HG02884 (cell line): ENCODE data around the gene LCTL.
"Not testable (repeated sequence)": the region's sequence is repeated elsewhere in the genome, so short reads cannot be mapped to it uniquely, and the experiment has no call there.

Source experiments
- ATAC-seq: cut with Tn5 transposase; IDR thresholded peaks from one replicate; pipeline ENCODE4 v1.9.1; 2021; ENCODE audit warnings: mild to moderate bottlenecking, moderate library complexity; ENCODE audit not compliant: unreplicated experiment

Gene LCTL

DNA sequence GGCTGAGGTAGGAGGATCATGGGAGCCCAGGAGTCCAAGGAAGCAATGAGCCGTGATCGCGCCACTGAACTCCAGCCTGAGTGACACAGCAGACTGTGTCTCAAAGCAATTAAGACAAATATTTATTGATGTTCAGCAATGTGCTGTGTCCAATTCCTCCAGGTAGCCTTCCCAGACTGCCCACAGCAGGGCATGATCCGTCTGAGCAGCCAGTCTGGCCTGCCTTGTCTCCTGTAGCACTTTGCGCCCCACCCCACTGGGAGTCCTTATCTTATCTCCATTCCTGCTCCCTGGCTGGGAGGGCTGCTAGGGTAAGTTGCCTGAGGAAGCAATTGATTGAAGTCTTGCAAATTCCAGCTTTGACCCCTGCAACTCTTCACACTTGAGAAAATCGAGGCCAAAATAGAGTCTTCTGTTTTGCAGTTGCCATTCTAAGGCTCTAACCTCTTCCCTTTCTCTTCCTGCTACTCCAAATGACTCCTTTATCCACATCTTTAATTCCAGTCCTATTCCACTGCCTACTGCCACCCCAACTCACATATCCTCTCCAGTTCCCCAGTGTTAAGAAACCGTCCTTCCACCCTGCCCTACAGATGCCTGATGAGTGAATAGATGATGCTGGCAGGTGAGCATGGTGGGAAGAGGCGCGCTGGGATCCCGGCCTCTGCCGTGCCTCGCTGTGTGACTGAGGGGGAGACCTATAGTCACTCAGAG lies 26.9 kb upstream of the LCTL start:
- no peak for ATAC-seq

DNA sequence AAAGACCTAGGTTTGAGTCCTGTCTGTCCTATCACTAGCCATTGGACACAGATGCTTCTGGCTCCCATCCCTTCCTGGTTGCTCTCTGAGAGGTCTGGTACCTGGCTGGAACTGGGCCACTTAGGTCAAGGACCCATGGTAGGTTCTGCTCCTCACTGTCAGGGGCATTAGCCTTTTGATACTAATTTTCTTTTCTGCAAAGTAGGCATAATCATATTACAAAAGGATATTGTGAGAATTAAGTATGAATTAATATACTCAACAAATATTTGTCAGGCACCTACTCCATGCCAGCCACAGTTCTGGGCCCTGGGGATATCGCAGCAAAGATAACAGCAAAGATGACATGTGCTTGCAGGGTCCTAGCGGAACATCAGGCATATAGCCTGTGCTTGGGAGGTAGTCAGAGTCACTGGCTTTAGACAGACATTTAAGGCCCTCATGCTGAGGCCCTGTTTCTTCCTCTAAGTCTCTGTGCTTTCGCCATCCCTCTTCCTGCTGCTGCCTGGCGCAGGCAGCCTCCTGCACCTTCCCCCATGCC lies 25.6 kb upstream of the LCTL start:
- no peak for ATAC-seq

DNA sequence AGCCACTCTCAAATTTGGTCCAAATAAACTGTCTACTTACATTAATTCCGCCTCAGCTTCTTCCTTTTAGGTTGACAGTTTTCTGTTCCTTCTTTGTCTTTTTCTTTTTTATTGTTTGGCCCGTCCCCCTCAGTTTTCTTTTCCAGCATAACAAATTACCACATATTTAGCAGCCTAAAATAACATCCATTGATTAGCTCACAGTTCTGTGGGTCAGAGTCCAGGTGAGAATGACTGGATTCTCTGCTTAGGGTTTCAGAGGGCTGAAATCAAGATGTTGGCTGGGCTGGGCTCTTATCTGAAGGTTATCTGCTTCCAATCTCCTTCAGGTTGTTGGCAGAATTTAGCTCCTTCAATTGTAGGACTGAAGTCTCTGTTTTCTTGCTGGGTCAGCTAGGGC lies 24.6 kb upstream of the LCTL start:
- ATAC-seq = no peak

DNA sequence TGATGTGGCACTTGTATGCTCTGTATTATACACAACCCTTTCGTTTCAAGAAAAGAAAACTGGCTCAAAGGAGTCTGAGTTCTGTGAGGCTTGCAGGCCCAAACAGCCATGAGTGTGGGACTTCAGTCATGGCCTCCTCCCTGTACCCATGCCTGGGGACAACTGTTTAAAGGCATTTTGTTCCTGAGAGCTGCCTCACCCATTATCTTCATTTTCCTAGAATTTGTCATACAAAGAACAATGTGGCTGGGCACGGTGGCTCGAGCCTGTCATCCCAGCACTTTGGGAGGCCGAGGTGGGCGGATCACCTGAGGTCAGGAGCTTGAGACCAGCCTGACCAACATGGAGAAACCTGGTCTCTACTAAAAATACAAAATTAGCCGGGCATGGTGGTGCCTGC lies 23.6 kb upstream of the LCTL start:
- ATAC-seq = not testable (repeated sequence)

DNA sequence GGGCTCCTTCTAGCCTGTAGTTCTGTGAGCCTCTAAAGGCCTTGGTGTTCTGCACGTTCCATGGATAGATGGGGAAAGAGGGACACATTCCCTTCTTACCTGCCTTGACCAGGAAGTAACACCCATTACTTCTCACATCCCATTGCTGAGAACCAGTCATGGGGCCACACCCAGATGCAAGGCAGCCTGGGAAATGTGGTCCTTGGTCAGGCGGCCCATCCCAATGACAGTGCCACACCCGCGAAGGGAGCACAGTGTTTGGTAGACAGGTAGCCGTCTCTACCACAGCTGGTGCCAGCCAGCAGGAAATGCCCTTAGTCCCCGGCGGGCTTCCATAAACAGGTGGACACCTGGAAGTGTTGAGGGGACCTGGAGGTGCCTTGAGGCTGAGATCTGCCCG lies 23.2 kb upstream of the LCTL start:
- ATAC-seq = no peak

DNA sequence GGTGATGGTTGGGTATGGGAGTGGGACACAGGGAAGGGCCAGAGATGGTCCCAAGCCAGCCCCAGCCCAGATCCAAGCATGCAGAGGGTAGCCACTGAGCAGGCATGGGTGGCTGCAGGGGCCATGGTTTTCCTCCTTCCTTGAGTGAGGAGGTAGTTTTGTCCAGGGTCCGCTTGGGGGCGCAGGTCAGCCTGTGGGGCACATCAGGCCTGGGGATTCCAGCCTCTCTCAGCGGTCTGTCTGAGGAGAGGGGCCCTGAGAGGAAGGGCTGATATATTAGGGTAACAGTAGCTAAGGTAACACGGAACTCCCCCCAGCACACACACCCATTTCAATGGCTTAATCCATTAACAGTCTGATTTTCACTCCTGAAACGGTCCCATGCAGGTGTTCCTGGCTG lies 22.7 kb upstream of the LCTL start:
- no peak for ATAC-seq

DNA sequence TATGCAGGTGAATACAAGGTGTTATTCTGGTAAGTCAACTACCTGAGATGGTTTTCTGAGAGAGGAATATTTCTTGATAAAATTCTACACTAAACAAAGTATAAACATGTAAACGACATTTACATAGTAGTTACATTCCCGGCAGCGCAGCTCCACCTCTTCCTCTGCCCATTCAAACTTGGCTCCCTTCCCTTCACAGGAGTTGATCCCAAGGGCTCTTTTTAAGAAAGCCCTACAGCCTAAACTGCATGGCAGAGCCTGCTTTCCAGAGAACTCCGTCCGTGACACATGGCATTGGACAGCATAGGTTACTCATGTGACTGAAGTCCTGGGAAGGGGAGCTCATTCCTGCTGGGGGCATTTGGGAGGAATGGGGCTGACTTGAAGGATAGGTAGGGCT lies 22.0 kb upstream of the LCTL start:
- no peak for ATAC-seq

DNA sequence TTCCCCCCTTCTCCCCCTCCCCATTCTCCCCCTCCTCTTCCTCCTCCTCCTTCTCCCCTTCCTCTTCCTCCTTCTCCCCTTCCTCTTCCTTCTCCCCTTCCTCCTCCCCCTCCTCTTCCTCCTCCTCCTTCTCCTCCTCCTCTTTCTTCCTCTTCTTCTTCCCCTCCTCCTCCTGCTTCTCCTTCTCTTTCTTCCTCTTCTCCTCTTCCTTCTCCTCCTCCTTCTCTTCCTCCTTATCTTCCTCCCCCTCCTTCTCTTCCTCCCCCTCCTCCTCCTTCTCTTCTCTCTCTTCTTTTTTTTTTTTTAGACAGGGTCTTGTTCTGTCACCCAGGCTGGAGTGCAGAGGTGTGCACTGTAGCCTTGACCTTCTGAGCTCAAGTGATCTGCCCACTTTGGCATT lies 21.2 kb upstream of the LCTL start:
- ATAC-seq = no peak

DNA sequence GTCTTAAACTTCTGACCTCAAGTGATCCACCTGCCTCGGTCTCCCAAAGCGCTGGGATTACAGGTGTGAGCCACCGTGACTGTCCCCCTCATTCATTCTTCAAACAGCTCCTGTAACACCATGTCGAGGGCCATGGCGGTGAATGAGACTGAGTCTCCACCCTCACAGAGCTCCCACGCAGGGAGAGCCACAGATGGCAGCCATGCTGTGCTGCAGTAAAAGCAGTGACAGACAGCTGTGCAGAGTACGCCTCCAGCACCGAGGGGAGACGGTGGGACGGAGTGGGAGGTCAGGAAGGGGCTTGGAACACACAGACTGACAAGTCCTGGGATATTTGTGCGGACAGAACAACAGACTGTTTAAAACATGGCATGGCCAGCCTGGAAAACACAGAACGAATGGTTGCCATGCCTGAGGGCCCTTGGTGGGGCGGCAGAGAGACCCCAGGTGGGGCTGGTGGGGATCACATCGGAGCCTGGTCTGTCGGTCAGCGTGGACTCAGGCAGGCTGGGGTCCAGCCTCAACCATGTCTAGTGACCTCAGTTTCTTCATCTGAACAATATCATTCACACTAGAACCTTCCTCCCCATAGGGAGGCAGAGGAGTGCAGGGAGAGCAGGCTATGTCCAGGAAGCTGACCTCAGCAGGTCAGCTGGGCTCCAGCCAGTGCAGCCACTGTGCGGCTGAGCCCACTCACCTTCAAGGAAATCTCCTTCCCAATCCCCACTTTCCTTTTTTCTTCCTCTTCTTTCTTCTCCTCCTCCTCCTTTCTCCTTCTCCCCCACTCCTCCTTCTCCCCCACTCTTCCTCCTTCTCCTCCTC lies 20.6 kb upstream of the LCTL start:
- no peak for ATAC-seq

DNA sequence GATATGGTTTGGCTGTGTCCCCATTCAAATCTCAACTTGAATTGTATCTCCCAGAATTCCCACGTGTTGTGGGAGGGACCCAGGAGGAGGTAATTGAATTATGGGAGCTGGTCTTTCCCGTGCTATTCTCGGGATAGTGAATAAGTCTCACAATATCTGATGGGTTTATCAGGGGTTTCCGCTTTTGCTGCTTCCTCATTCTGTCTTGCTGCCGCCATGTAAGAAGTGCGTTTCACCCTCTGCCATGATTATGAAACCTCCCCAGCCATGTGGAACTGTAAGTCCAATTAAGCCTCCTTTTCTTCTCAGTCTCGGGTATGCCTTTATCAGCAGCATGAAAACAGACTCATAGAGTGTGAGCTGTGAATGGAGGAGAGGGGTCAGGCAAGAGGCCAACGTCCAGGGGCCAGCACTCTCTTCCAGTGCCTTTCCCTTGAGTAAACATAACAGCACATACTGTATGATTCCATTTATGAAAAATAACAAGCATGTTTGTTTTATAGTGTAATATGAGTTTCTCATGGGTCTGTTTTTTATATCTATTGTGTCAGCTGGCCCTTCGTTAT lies 16.3 kb upstream of the LCTL start:
- no peak for ATAC-seq

DNA sequence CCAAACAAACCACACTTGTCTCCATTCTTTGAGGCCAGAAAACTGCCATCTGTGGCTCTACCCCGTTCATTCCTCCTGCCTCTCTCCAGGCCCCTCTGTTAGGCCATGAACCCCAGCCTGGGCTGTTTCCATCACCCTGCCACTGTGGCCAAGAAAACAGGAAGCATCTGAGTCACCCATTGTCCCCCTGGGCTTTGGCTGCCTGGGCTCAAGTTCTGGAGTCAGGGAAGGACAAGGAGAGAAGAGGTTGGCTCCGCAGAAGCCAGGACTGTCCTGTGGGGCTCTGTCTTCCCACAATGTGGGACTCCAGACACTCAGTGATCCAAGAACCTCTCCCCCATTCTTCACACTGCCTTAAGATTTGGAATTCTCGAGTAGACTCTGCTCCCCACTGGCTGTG lies 14.8 kb upstream of the LCTL start:
- ATAC-seq = no peak

DNA sequence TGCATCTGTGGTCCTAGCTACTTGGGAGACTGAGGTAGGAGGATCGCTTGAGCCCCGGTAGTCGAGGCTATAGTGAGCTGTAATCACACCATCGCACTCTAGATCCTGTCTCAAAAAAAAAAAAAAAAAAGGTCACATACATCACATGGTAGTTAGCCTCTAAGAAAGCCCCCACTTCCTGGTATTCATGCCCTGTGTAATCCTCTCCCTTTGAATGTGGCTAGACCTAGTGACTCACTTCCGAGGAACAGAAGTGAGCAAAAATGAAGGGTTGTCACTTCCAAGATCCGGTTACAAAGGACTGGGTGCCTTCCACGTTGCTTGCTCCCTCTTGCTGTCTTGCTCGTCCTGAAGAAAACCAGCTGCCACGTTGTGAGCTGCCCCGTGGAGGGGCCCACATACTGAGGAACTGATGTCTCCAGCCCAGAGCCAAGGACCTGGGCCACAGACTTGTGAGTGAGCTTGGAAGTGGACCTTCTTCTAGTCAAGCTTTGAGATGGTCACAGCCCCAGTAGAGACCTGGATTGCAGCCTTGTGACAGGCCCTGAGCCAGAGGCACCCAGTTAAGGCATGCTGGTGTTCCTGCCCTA lies 12.6 kb upstream of the LCTL start:
- no peak for ATAC-seq

DNA sequence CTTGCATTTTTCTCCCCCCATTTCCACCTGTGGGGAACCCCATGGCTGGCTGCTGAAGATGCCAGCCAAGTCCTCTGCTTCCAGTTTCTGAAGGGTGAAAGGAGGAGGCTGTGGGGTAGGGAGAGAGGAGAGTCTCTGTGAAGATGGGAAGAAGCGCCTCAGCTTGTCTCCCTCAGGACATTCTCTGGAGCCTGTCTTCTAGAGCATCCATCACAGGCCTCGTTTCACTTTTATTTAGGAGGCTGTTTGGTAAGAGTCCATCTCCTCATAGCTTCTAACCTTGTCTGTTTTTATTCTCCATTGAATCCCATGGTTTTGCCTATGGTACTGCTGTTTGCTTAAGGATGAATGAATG lies 8.8 kb upstream of the LCTL start:
- ATAC-seq = no peak

DNA sequence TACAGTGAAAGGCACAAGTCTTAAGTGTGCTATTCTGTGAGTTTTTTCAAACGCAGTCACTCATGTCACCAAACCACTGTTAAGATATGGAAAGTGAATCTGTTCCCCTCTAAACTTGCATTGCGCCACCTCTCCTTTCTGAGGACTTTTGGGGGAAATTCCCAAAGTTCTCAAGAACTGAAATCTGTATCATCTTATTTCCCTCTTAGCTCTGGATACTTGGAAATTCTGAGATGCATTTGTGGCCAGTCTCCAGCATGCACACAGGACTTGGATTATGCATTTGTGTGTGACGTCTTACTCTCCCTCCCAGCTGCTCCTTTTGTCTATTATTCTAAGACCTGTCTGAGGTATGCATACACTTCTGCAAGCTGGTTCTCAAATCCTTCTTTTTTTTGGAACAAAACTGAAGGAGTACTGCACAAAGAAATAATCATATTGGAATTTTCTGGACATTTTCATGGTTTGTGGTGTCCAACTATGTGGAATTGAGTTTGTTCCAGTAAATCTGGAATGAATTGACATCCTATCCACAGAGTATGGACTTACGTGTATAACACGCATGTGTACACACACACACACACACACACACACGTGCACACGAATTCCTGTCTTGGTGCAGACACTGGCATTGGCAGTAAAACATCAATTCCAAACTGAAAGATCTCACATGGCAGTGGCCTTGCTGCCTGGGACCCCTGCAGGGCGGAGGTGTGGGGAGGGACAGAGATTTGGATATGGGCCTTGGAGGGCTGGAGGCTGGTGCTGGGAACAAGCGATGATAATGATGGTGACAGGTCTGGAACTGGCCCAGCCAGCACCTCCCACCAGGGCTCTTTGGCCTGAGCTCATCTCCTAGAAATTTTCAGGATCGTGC lies 8.2 kb upstream of the LCTL start:
- ATAC-seq = no peak

DNA sequence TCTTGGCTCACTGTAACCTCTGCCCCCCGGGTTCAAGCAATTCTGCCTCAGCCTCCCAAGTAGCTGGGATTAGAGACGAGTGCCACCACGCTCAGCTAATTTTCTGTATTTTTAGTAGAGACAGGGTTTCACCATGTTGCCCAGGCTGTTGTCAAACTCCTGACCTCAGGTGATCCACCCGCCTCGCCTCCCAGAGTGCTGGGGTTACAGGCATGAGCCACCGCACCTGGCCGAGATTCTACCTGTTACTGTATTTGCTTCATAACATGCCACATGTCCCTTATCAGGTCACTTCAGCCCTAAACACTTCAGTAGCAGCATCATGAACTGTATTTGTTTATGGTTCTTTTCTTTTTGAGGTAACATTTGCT lies 7.5 kb upstream of the LCTL start:
- no peak for ATAC-seq

DNA sequence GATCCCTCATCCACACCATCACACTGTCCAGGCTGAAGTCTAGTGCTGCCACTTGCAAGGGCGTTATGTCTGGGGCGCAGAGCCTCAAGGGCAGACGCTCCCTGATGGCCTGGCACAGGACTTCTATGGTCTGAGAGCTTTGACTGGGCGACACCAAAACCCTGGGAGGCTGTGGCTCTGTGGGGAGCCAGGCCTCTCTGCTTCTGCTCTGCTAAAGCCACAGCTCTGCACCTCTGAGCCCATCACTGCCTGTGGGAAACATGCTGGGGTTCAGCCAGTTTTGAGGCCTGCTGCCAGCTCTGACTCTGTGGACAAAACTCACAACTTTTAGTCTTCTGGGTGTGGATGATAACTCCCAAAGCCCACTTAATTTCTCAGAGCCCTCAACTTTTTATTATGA lies 6.3 kb upstream of the LCTL start:
- no peak for ATAC-seq

DNA sequence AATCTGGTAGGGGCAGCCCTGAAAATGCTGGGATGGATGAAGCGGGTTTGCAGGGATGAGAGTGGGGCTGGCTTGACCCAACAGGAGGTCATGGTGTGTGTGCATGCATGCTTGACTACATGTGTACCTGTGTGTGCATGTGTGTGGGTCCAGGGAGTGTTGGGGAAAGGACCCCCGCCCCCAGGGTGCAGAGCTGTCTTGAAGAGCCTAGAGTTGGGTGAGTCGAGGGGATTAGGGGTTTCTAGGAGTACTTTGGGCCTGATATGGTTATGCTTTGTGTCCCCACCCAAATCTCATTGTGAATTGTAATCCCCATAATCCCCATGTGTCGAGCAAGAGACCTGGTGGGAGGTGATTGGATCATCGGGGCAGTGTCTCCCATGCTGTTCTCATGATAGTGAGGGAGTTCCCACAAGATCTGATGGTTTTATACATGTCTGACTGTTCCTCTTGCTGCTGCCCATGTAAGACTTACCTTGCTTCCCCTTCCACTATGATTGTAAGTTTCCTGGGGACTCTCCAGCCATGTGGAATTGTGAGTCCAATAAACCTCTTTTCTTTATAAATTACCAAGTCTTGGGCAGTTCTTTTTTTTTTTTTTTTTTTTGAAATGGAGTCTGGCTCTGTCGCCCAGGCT lies 5.2 kb upstream of the LCTL start:
- ATAC-seq = no peak

DNA sequence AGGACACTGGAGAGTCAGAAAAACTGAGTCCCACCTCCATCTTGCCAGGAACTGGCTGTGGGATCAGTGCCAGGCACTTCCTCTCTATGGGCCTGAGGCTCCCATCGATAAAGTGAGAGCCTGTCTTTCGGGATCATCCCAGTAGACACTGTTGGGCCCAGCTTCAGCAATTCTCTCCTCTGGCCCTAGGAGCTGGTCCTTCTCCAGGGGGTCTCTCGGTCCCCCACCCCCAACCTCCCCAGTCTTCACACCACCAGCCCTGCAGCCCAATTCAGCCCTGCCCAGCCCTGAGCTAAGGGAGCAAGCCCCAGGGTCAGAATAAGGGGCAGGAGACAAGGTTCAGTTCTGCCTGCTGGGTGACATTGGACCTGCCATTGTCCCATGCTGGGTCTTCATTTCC lies 4.5 kb upstream of the LCTL start:
- ATAC-seq = no peak

DNA sequence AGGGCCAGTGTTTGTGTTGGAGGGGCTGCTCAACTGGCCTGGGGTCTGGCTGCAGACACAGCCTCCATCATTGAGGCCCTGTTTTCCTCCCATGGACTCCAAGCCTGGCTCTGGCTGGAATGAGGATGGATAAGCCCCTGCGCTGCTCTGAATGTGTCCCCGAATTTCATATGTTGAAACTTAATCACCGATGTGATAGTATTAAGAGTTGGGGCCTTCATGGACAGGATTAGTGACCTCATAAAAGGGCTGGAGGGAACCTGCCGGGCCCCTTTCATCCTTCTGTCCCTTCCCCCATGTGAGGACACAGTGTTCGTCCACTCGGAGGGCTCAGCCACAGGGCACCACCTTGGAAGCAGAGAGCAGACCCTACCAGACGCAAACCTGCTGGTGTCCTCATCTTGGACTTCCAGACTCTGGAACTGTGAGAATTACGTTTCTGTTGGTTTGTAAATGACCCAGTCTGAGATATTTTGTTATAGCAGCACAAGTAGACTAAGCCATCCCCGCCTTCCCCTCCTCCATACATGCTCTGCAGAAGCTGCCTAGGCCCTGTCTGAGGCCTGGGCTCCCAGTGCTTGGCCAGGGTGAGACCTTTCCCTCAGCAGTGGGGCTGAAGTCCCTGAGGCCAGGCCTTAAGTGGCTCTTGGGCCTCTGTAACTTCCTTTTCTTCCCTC lies 3.8 kb upstream of the LCTL start:
- no peak for ATAC-seq

DNA sequence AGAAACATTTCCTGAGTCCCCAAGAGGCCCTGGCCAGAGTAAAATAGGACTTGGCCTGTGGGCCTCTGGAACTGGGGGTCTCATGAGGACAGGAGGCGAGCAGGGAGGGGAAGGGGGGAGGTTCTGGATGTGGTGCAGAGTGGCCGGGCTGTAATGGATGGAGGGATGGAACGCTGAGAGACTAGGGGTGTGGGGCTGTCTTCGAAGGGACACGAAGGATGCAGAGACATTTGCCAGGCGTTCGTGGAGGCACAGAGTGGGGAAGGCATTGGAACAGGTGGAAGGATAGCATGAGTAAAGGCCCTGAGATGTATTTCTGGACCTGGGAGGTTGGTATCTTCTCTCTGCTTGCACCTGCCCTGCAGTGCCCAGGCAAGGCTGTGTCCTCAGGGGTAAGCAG lies 2.1 kb upstream of the LCTL start:
- ATAC-seq = no peak
